A172 (cell line): ENCODE measurements around the gene PLEKHF1. TPM values are rescaled to one million over a fixed set of nuclear protein-coding genes. Genes with fewer than 3 reads are reported as not detected.
"Not testable (repeated sequence)": the region's sequence is repeated elsewhere in the genome, so short reads cannot be mapped to it uniquely, and the experiment has no call there.

Experiments used
- DNase-seq: peaks from one replicate; pipeline ENCODE4 v3.0.0-alpha.2; 2015; ENCODE audit warnings: low spot score
- total RNA-seq: library from RNA; depleted of rRNA; stranded (reverse); fragments of >200 nt; shearing (Covaris generic); gene quantifications from 2 replicates; pipeline ENCODE4 v1.2.3, GENCODE V29; 2014; rRNA removed

PLEKHF1 gene, protein sequence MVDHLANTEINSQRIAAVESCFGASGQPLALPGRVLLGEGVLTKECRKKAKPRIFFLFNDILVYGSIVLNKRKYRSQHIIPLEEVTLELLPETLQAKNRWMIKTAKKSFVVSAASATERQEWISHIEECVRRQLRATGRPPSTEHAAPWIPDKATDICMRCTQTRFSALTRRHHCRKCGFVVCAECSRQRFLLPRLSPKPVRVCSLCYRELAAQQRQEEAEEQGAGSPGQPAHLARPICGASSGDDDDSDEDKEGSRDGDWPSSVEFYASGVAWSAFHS
- total RNA-seq, result 8.7 and 9.2 TPM in 2 replicates

GRCh38 chr19:29665215-29665825 lies at the start of gene PLEKHF1:
PLEKHF1 (plus strand) TSS chr19:29665461; CDS start chr19:29673840, 8,379 bp downstream.
- peak; percentile 49 for DNase-seq

DNA sequence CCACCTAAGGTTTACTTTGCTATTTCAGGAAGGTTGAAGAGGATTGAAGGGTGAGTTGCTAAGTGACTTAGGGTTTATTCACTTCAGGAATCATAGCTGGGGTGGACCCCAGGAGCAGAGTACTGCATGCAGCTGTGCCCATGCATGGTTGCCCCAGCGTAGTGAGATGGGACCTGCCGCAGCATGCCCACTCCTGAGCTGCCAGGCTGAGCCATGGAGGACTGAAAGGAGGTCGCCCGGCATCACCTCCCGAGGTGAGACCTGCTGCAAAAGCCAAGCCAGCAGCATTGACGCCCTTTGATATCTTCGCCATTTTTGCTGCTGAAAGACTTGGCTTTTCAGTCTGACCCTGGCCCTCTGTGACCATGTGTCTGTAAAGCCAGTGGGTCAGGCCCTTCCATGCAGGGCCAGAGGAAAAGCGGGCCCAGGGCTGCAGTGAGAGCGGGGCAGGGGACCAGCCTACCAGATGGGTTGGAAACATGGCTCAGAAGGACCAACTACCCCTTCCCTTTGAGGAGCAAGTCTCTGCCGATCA lies 49.3 kb upstream of the PLEKHF1 start:
- DNase-seq, result no peak

GRCh38 chr19:29616541-29616940 lies 48.7 kb upstream of the PLEKHF1 start:
- DNase-seq, result no peak

- no peak for DNase-seq
Observed at GRCh38 chr19:29617366-29618266, 47.6 kb upstream of the PLEKHF1 start.

DNA sequence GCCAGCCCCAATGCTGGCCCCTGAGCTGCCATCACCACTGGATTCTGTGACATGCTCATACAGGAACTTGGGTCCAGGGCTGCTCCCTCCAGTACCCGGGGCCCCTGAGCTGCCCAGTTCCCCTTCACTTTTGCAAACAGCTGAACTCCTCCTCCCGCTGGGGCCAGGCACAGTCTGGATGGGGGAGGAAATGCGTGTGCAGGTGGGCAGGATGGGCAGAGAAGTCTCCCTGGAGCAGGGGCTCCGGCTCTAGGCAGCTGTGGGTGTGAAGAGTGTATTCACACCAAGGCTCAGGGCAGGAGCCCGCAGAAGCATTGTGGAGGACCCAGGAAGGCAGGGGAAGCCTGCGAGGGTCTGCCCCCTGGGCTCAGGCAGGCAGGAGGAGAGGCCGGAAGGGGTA lies 46.8 kb upstream of the PLEKHF1 start:
- no peak for DNase-seq

DNA sequence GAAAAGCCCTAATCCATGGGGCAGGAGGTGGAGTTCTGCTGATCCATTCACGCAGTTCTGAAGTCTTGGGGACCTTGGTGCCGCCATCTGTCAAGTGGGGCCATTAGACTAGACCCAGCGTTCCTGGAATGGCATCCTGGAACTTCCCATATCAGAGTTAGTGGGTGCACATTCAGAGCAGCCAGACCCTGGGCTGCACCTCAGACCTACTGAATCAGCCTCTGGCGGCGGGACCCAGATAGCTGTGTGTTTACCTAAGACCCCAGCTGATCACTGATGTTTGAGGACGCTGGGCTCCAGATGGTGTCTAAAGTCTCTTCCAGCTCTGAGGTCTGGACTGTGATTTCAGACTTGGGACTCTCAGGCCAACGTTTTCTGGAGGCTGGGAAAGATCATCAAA lies 46.4 kb upstream of the PLEKHF1 start:
- no peak for DNase-seq

DNA sequence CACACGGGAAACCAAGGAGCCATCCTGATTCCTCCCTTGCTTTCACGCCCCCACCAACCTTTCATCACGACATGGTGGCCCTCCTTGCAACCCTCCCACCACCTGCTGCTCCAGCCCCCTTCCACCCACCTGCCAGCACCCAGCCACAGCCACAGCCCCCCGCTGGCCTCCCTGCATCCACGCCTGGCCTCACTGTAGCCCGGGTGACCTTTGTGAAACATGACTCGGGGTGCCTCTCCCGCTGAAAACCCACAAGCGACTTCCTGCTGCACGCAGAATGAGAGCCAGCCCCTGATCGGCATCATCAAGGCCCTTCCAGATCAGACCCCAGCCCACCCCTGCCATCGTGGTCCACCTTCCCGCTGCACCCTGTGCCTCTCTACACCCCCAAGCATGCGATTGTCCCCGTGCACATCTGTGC lies 44.3 kb upstream of the PLEKHF1 start:
- no peak for DNase-seq

- peak; percentile 29 for DNase-seq
Observed at GRCh38 chr19:29622166-29623070, 42.8 kb upstream of the PLEKHF1 start.

- no peak for DNase-seq
Observed at GRCh38 chr19:29623726-29624488, 41.4 kb upstream of the PLEKHF1 start.

DNA sequence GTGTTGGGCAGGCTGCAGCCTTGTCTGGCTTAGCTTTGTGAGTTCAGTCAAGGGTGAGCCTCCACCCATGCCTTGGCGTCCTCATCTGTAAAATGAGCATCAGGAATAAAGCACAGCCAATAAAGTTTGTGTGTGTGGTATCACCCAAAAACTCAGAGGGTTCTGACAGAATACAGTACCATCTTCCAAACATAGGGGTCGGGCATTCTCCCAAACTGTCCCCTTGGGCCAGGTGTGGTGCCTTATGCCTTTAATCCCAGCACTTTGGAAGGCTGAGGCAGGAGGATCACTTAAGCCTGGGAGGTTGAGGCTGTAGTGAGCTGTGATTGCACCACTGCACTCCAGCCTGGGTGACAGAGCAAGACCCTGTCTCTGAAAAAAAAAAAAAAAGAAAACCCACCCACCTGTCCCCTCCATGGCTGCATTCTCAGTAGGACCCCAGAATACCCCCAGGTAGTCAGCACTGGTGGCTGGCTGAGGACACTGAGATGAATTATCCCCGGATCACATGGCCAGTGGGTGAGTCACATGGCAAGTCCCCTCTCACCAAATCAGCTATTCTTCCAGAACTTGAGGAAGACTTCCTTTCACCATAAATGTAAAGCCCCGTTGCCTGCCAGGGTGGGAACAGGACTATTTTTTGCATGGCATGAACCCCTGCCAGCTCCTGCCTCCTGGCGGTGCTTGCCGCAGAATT lies 40.6 kb upstream of the PLEKHF1 start:
- DNase-seq, result peak; percentile 27

- DNase-seq, result no peak
Observed at GRCh38 chr19:29625186-29625651, 40.0 kb upstream of the PLEKHF1 start.

DNA sequence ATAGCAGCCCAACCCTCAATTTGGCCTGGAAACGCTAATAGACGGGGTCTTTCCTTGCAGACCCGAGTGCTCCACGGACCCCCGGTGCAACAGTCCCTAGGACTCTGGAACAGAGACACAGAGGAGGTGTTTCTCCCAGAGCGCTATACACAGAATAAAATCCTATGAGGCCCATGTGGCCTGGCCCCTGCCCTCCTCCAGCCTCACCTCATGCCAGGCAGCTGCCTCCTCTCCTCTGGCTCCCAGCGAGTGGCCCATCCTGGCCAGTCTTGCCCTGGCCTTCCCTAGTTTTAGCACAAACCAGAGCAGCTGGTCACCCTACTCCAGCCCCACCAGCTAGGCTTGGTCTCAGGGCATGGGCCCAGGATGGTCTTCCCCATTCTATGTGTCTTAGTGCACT lies 38.9 kb upstream of the PLEKHF1 start:
- DNase-seq, result no peak

DNA sequence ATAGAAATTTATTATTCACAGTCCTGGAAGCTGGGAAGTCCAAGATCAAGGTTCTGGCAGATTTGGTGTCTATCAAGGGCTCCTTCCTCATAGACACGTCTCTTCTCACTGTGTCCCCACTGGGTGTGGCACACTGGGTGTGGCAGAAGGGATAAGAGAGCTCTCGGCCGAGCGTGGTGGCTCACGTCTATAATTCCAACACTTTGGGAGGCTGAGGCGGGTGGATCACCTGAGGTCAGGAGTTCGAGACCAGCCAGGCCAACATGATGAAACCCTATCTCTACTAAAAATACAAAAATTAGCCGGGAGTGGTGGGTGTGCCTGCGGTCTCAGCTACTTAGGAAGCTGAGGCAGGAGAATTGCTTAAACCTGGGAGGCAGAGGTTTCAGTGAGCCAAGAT lies 38.4 kb upstream of the PLEKHF1 start:
- DNase-seq, result not testable (repeated sequence)

- DNase-seq, result no peak
Observed at GRCh38 chr19:29628661-29629385, 36.4 kb upstream of the PLEKHF1 start.

GRCh38 chr19:29629836-29630534 lies 35.3 kb upstream of the PLEKHF1 start:
- no peak for DNase-seq

DNA sequence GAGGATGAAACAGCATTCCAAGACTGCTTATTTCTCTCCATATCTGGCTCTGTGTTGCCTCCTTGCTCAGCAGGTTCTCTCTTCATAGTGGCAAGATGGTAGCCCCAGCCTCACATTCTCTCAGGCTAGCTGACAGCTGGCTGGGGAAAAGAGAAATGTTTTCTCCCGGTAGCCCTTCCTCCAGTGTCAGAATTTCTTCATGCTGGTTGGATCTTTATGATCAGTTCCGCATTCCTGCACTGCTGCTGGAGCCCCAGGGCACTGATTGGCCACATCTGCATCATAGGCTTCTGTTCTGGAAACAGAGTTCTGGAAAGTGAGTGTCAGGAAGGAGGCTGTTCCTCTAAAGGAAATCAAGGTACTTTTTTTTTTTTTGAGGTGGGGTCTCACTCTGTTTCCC lies 34.6 kb upstream of the PLEKHF1 start:
- DNase-seq, result no peak

DNA sequence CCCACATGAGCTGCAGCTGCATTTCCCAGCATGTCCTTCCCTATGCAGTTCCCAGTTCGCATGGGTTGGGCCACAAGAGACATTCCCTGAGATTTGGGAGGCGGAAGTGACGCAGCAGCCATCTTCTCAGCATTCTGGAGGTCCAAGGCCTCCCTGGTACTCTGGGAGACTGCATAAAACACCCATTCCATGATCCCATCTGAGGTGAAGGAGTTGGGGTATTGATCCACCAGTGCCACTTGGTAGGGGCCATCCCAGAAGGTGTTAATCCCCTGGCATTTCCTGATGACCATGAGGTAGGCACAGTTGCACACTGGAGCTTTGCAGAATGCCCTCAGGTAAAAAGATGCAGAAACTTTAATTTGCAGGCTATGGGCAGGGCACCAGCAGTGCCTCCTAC lies 33.8 kb upstream of the PLEKHF1 start:
- DNase-seq, result no peak

- DNase-seq, result no peak
Observed at GRCh38 chr19:29634002-29634401, 31.3 kb upstream of the PLEKHF1 start.
